Endothelial cell of umbilical vein (primary cell): Measurements from ENCODE around the gene TTC31. TPM values are rescaled to one million over a fixed set of nuclear protein-coding genes. Genes with fewer than 3 reads are reported as not detected.

Experiments
- Bru-seq: library from RNA; stranded (reverse); fragments of 400-500 nt; gene quantifications from one replicate; lab custom pipeline; 2021; lab: Mats Ljungman, UMichigan
- BruChase-seq, 2 experiments: library from RNA; stranded (reverse); fragments of 400-500 nt; gene quantifications; one replicate each; lab custom pipeline; 2021; lab: Mats Ljungman, UMichigan
- BruUV-seq: library from RNA; stranded (reverse); fragments of 400-500 nt; replicated peaks from 2 replicates; lab custom pipeline; 2021; lab: Mats Ljungman, UMichigan
- CTCF ChIA-PET: fragments of 300-600, 350-600 bp; sonication (Branson Sonifier 250); formaldehyde crosslinking; loops from one replicate; lab custom pipeline; 2021; ENCODE audit warnings: antibody characterized with exemption, inconsistent platforms; lab: Charles Lee
- POLR2A ChIA-PET: fragments of 300-600, 350-600 bp; sonication (Branson Sonifier 250); formaldehyde crosslinking; loops from one replicate; lab custom pipeline; 2021; ENCODE audit warnings: antibody characterized with exemption, inconsistent platforms; lab: Charles Lee
- DNase-seq: peaks from one replicate; pipeline ENCODE4 v3.0.0-alpha.2; 2011; ENCODE audit warnings: low read depth, low spot score
- FAIRE-seq: peaks from 2 replicates; lab custom pipeline; 2011; peaks lifted over from hg19 to GRCh38; lab: Jason Lieb, UNC
- H2AFZ ChIP-seq: 2 replicates; pipeline ENCODE4 v1.6.0; 2012; ENCODE audit warnings: low read depth, low read length, control low read depth, inconsistent platforms
- H3K27ac ChIP-seq: 2 replicates; pipeline ENCODE4 v1.5.1; 2011; ENCODE audit warnings: low read depth, mild to moderate bottlenecking, control low read depth, low read length, moderate library complexity; ENCODE audit not compliant: insufficient read depth
- H3K27me3 ChIP-seq, 2 experiments: 2 replicates each; pipeline versions ENCODE4 v1.6.0 to v1.6.1; 2011; ENCODE audit warnings: low read length in 2 of 2, mixed read lengths in 1 of 2; ENCODE audit not compliant: control insufficient read depth in 2 of 2, insufficient read depth in 2 of 2
- H3K36me3 ChIP-seq, 2 experiments: 2 replicates in 1 of 2; 3 replicates in 1 of 2; pipeline ENCODE4 v1.5.1; 2011; ENCODE audit warnings: low read length in 2 of 2, mild to moderate bottlenecking in 1 of 2, moderate library complexity in 1 of 2; ENCODE audit not compliant: control insufficient read depth in 2 of 2, insufficient read depth in 2 of 2; ENCODE audit errors: extremely low read depth in 1 of 2
- H3K4me1 ChIP-seq: 3 replicates; pipeline ENCODE4 v1.5.1; 2011; ENCODE audit warnings: mild to moderate bottlenecking, low read length; ENCODE audit not compliant: control insufficient read depth, insufficient read depth; ENCODE audit errors: extremely low read depth
- H3K4me2 ChIP-seq: 2 replicates; pipeline ENCODE4 v1.6.1; 2011; ENCODE audit warnings: low read length, control low read depth, mixed read lengths; ENCODE audit not compliant: insufficient read depth
- H3K4me3 ChIP-seq, 3 experiments: fragments of 200-600 bp in 1 of 3; sonication (generic), shearing (Covaris generic) in 1 of 3; replicated peaks in 1 of 3; 2 replicates each; pipeline ENCODE4 v1.5.1; 2011 to 2016; ENCODE audit warnings: control low read depth in 3 of 3, low read length in 3 of 3, mild to moderate bottlenecking in 2 of 3, inconsistent platforms in 1 of 3, low read depth in 1 of 3, moderate library complexity in 1 of 3; ENCODE audit not compliant: insufficient read depth in 1 of 3
- H3K79me2 ChIP-seq: 2 replicates; pipeline ENCODE4 v1.6.0; 2012; ENCODE audit warnings: low read length, inconsistent platforms; ENCODE audit not compliant: control insufficient read depth, insufficient read depth
- H3K9ac ChIP-seq: replicated peaks from 2 replicates; pipeline ENCODE3; 2011; ENCODE audit warnings: low read length, control low read depth; ENCODE audit not compliant: insufficient read depth; ENCODE audit errors: extremely low read depth
- H3K9me1 ChIP-seq: replicated peaks from 3 replicates; pipeline ENCODE4 v1.6.0; 2011; ENCODE audit warnings: mild to moderate bottlenecking, low read length; ENCODE audit not compliant: control insufficient read depth, insufficient read depth; ENCODE audit errors: extremely low read depth
- H3K9me3 ChIP-seq: replicated peaks from 2 replicates; pipeline ENCODE4 v1.5.1; 2012; ENCODE audit warnings: low read length, inconsistent platforms; ENCODE audit not compliant: control insufficient read depth, insufficient read depth
- H4K20me1 ChIP-seq: replicated peaks from 2 replicates; pipeline ENCODE3; 2011; ENCODE audit warnings: mild to moderate bottlenecking, low read length; ENCODE audit not compliant: control insufficient read depth, insufficient read depth; ENCODE audit errors: extremely low read depth
- GATA2 ChIP-seq: IDR thresholded peaks from 2 replicates; pipeline ENCODE4 v1.7.0; 2011; ENCODE audit warnings: low read depth, mild to moderate bottlenecking, moderate library complexity, mixed read lengths, low read length; ENCODE audit not compliant: insufficient read length, insufficient read depth
- JUN ChIP-seq: IDR thresholded peaks from 2 replicates; pipeline ENCODE4 v1.6.1; 2011; ENCODE audit warnings: borderline replicate concordance, low read depth; ENCODE audit not compliant: insufficient read length, insufficient read depth
- POLR2A ChIP-seq: IDR thresholded peaks from 2 replicates; pipeline ENCODE4 v1.6.1; 2012; ENCODE audit warnings: low read depth, mild to moderate bottlenecking, control low read depth, low read length
- POLR2AphosphoS5 ChIP-seq: IDR thresholded peaks from 2 replicates; pipeline ENCODE4 v1.6.1; 2012; ENCODE audit warnings: low read depth, mild to moderate bottlenecking, control low read depth, low read length, moderate library complexity; ENCODE audit not compliant: insufficient read depth
- dilution Hi-C: fragments of 300-500 bp; cut with MboI; formaldehyde crosslinking; loops from one replicate; pipeline ENCODE4 v1.15.0; 2019; ENCODE audit warnings: low sequenced_read_pairs; ENCODE audit not compliant: extremely low pct_ligation_motif_present
- intact Hi-C: fragments of 100-400 bp; cut with micrococcal nuclease; formaldehyde crosslinking; loops from one replicate; pipeline ENCODE4 v1.10.0; 2022
- long read RNA-seq: library from polyadenylated mRNA; stranded (forward); transcript quantifications from one replicate; pipeline ENCODE4 v2.0.0, GENCODE V29; 2021
- polyA minus RNA-seq, 3 experiments: library from RNA; depleted of rRNA, polyadenylated mRNA; stranded (reverse); fragments of >200 nt; gene quantifications; 1 replicate in 1 of 3; 2 replicates in 2 of 3; pipeline ENCODE4 v1.2.3, GENCODE V29; 2011
- polyA plus RNA-seq, 4 experiments: library from polyadenylated mRNA; depleted of rRNA in 3 of 4; stranded (reverse) in 3 of 4; unstranded in 1 of 4; fragments of >200 nt; gene quantifications; 2 replicates each; pipeline versions ENCODE4 v1.2.1 to v1.2.3, GENCODE V29; 2011 to 2012; ENCODE audit warnings: missing spikeins in 1 of 4
- total RNA-seq: library from RNA; stranded (reverse); gene quantifications from 2 replicates; pipeline ENCODE4 v1.2.3, GENCODE V29; 2021
- TF ChIP-seq, protein P1 (sequence below), 2 donors: IDR thresholded peaks; 1 replicate in 1 of 2; 2 replicates in 1 of 2; pipeline ENCODE4 v1.5.1; 2011; ENCODE audit warnings: low read length in 2 of 2, mild to moderate bottlenecking in 2 of 2, moderate library complexity in 2 of 2, control low read depth in 1 of 2, inconsistent platforms in 1 of 2, low read depth in 1 of 2; ENCODE audit not compliant: insufficient read depth in 1 of 2; ENCODE audit errors: extremely low read depth in 1 of 2

Gene TTC31
- total RNA-seq (20.1 and 21.8 TPM in 2 replicates), polyA plus RNA-seq (24.1 and 24.8 TPM in 2 replicates), polyA minus RNA-seq (19.3 and 20.4 TPM in 2 replicates), Bru-seq, nascent RNA (percentile 54 among the genes with signal in this experiment), BruChase-seq, experiment 1, labeled RNA remaining after a 6-hour chase (percentile 64 among the genes with signal in this experiment), BruChase-seq, experiment 2, labeled RNA remaining after a 2-hour chase (percentile 67 among the genes with signal in this experiment)
- polyA plus RNA-seq (2011; cell fraction: cytosol; rRNA removed) = 14.6 and 17.1 TPM in 2 replicates
- 94.6 and 95.3 TPM in 2 replicates for polyA plus RNA-seq (2011; cell fraction: nucleus; rRNA removed)
- polyA plus RNA-seq (2012) = 13.0 and 13.4 TPM in 2 replicates
- polyA minus RNA-seq (2011; cell fraction: cytosol; rRNA and poly(A)+ RNA removed) = 7.8 TPM
- polyA minus RNA-seq (2011; cell fraction: nucleus; rRNA and poly(A)+ RNA removed) = 21.8 and 22.0 TPM in 2 replicates
- long read RNA-seq, transcript TTC31-201 (13 exons, 3,235 nt) = major isoform, 7 of 42 reads
- long read RNA-seq, partial matches to known transcripts = 8 of 42 reads
- long read RNA-seq, other reads (novel, unspliced or antisense) = 27 of 42 reads

DNA sequence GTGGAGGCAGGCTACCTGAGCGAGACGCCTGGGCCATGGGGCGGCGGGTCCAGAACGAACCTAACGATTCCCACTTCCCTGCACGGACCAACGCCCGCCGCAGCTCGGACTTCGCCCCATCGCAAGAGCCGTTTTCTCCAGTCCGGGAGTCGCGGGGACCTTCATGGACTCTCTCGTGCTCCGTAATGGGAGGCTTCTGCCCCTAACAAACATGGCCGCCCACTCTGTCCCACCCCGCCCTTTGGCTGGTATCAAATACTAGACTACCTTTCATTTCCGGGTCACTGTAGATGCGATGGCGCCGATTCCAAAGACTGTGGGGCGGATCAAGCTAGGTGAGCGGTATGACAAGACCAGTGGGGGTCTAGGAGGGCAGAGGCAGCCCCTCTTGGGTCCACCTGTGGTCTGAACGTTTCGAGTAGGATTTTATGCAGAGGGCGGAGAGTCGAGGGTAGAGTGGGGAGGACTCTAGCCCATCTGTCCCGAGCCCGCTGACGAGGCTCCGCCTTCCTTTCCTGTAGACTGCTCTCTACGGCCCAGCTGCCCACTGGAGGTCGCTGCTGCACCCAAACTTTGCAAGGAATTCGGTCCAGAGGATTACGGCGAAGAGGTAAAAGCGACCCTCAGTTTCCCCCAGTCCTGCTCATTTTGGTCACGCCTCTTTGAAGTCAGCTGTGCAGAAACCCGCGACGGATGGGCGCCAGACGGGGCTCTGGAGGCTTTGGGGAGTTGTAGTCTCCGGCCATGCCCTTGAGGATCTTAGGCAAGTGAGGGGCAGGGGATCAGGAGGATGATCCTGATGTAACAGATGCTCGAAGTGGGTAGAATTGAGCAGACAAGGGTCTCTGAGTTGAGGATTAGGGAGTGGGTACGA lies at the start of gene TTC31, which contains the start of gene CCDC142:
TSS of gene TTC31 (plus strand) at position 281 of the 874 bp plus-strand sequence. CDS start at position 296, 15 bp downstream.
TSS of gene CCDC142 (minus strand) at position 198 of the 874 bp plus-strand sequence. CDS start at position 37, 161 bp downstream.
- Histone ChIP-seq H2AFZ (peak within 1 kb of the TSS; percentile 93), H3K27me3 (no peaks in the 10 kb centered on the region), H3K9me3 (no peaks in the 10 kb centered on the region), H3K27ac (peak within 1 kb of the TSS; percentile 36), H3K79me2 (peaks cover 16% of the 10 kb centered on the region), H3K4me3 (peak within 1 kb of the TSS; percentile 6 to 79 (median 66)), H3K9me1 (no peaks in the 10 kb centered on the region), H3K4me1 (peaks cover 13% of the 10 kb centered on the region), H4K20me1 (no peaks in the 10 kb centered on the region), H3K9ac (peak within 1 kb of the TSS; percentile 68), H3K36me3 (peaks cover 0 to 3% of the 10 kb centered on the region in 2 experiments), H3K4me2 (peak within 1 kb of the TSS; percentile 68)
- TSS peak; percentile 74 for BruUV-seq
- dilution Hi-C loops = no loop called here
- DNase-seq (peak; percentile 97), FAIRE-seq (peak; percentile 99)
- CTCF ChIA-PET = interaction anchor here (0.8 to 5.6 kb wide), 19 partner anchors 10 to 233 kb away, joined by 3 to 82 read pairs (median 6); partner anchors contain the start of genes AUP1, DQX1, HTRA2 and INO80B
- intact Hi-C loops = loop anchor here (1.0 kb wide), 9 partner anchors 11 to 104 kb away; partner anchors contain the start of genes AUP1, HTRA2, INO80B and MRPL53
- POLR2A ChIA-PET = interaction anchor here (0.6 to 0.7 kb wide), 2 partner anchors 10 to 707 kb away, joined by 3 to 19 read pairs; partner anchors contain the start of gene MRPL53
- TF ChIP-seq GATA2 (no peak), JUN (no peak), POLR2A (peak; percentile 55), POLR2AphosphoS5 (no peak)
- TF ChIP-seq, protein P1, sequence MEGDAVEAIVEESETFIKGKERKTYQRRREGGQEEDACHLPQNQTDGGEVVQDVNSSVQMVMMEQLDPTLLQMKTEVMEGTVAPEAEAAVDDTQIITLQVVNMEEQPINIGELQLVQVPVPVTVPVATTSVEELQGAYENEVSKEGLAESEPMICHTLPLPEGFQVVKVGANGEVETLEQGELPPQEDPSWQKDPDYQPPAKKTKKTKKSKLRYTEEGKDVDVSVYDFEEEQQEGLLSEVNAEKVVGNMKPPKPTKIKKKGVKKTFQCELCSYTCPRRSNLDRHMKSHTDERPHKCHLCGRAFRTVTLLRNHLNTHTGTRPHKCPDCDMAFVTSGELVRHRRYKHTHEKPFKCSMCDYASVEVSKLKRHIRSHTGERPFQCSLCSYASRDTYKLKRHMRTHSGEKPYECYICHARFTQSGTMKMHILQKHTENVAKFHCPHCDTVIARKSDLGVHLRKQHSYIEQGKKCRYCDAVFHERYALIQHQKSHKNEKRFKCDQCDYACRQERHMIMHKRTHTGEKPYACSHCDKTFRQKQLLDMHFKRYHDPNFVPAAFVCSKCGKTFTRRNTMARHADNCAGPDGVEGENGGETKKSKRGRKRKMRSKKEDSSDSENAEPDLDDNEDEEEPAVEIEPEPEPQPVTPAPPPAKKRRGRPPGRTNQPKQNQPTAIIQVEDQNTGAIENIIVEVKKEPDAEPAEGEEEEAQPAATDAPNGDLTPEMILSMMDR (IDR thresholded peaks at IDR 0.05; ENCODE audit: extremely low read depth in 1 of 2, insufficient read depth in 1 of 2, low read depth in 1 of 2, low read length in 2 of 2) = peak; percentile 89 to 93
